GM12891 (cell line): ENCODE measurements around the gene IQCH.
"Not testable (repeated sequence)": the region's sequence is repeated elsewhere in the genome, so short reads cannot be mapped to it uniquely, and the experiment has no call there.

ENCODE experiments used
- DNase-seq: peaks from one replicate; pipeline ENCODE4 v3.0.0; 2011; ENCODE audit warnings: low spot score; ENCODE audit not compliant: insufficient read length
- FAIRE-seq: peaks from 2 replicates; lab custom pipeline; 2011; peaks lifted over from hg19 to GRCh38; lab: Jason Lieb, UNC
- PAX5 ChIP-seq: IDR thresholded peaks from 2 replicates; pipeline ENCODE4 v1.6.1; 2011; ENCODE audit warnings: low read length, moderate library complexity, mild to moderate bottlenecking; ENCODE audit not compliant: insufficient read depth, severe bottlenecking
- POLR2A ChIP-seq: IDR thresholded peaks from 2 replicates; pipeline ENCODE4 v1.6.1; 2011; ENCODE audit warnings: low read depth, low read length, control low read depth
- POLR2AphosphoS5 ChIP-seq: IDR thresholded peaks from 2 replicates; pipeline ENCODE4 v1.6.1; 2011; ENCODE audit warnings: low read depth, low read length, control low read depth
- POU2F2 ChIP-seq: IDR thresholded peaks from 2 replicates; pipeline ENCODE4 v1.6.1; 2011; ENCODE audit warnings: low read depth, mild to moderate bottlenecking, control low read depth, low read length, moderate library complexity
- SPI1 ChIP-seq: IDR thresholded peaks from 2 replicates; pipeline ENCODE4 v1.6.1; 2011; ENCODE audit warnings: low read depth, low read length, control low read depth
- TAF1 ChIP-seq: IDR thresholded peaks from 2 replicates; pipeline ENCODE4 v1.6.1; 2011; ENCODE audit warnings: low read depth, low read length, control low read depth

The IQCH gene

GRCh38 chr15:67349634-67350033, 95.0 kb downstream of the IQCH start:
- FAIRE-seq: no peak
- no peak for TF ChIP-seq TAF1
- no peak for TF ChIP-seq POLR2AphosphoS5
- TF ChIP-seq SPI1: no peak
- TF ChIP-seq POU2F2: no peak
- no peak for TF ChIP-seq PAX5
- TF ChIP-seq POLR2A: no peak
- no peak for DNase-seq

- no peak for TF ChIP-seq POU2F2
- TF ChIP-seq SPI1: no peak
- no peak for TF ChIP-seq POLR2A
- TF ChIP-seq TAF1: no peak
- TF ChIP-seq POLR2AphosphoS5: no peak
- no peak for TF ChIP-seq PAX5
- FAIRE-seq: no peak
- no peak for DNase-seq
These were observed 95.5 kb downstream of the IQCH start for GRCh38 chr15:67350042-67350441.

- TF ChIP-seq POLR2AphosphoS5 (no peak), TAF1 (no peak), POLR2A (no peak), POU2F2 (no peak), PAX5 (no peak), SPI1 (no peak)
- DNase-seq (no peak), FAIRE-seq (no peak)
These were observed 103.8 kb downstream of the IQCH start for GRCh38 chr15:67358391-67358790.

- DNase-seq: no peak
- TF ChIP-seq SPI1 (no peak), PAX5 (no peak), POLR2AphosphoS5 (no peak), TAF1 (no peak), POU2F2 (no peak), POLR2A (no peak)
- FAIRE-seq: no peak
These were observed 104.2 kb downstream of the IQCH start for GRCh38 chr15:67358812-67359211.

GRCh38 chr15:67359431-67360079, 105.0 kb downstream of the IQCH start:
- TF ChIP-seq POLR2A (no peak), POLR2AphosphoS5 (no peak), TAF1 (no peak), POU2F2 (no peak), PAX5 (no peak), SPI1 (no peak)
- no peak for DNase-seq
- FAIRE-seq: no peak

- TF ChIP-seq TAF1 (no peak), POU2F2 (no peak), PAX5 (no peak), SPI1 (no peak), POLR2AphosphoS5 (no peak), POLR2A (no peak)
- DNase-seq (no peak), FAIRE-seq (no peak)
These were observed 106.5 kb downstream of the IQCH start for GRCh38 chr15:67361100-67361499.

- not testable (repeated sequence) for FAIRE-seq, DNase-seq
These were observed 109.1 kb downstream of the IQCH start for GRCh38 chr15:67363712-67364111.

GRCh38 chr15:67365994-67366393, 111.4 kb downstream of the IQCH start:
- no peak for TF ChIP-seq POLR2A
- no peak for TF ChIP-seq POU2F2
- no peak for TF ChIP-seq POLR2AphosphoS5
- no peak for TF ChIP-seq TAF1
- TF ChIP-seq SPI1: no peak
- no peak for TF ChIP-seq PAX5
- no peak for FAIRE-seq
- no peak for DNase-seq

GRCh38 chr15:67366904-67367303, 112.3 kb downstream of the IQCH start:
- FAIRE-seq: peak; percentile 66
- TF ChIP-seq POLR2A (no peak), SPI1 (no peak), PAX5 (no peak), POLR2AphosphoS5 (no peak), POU2F2 (no peak), TAF1 (no peak)

More at GRCh38 chr15:67366904-67367303, 112.3 kb downstream of the IQCH start:
- DNase-seq: no peak
